Measurements from ENCODE around the gene GUCY2C. TPM values are rescaled to one million over a fixed set of nuclear protein-coding genes. Genes with fewer than 3 reads are reported as not detected.

Gene GUCY2C
- polyA plus RNA-seq, 3 donors: 0.04 to 0.14 (median 0.10) TPM

- peaks cover 28% of the 10 kb centered on the region for H3K4me1 Mint-ChIP-seq
- no peaks in the 10 kb centered on the region for H3K9me3 Mint-ChIP-seq
- Histone ChIP-seq H3K9ac (ENCODE audit: insufficient read depth, low read length, poor library complexity, severe bottlenecking) (no peak overlapping the region), H3K27me3 (ENCODE audit: control insufficient read depth in 2 of 2, insufficient read depth in 2 of 2, low read length in 2 of 2) (peaks cover 14 to 24% of the 10 kb centered on the region in 2 donors), H2AFZ (ENCODE audit: insufficient read depth, low read depth, low read length, poor library complexity, severe bottlenecking) (no peak overlapping the region), H3K9me3 (replicated peaks in 1 of 2; ENCODE audit: control insufficient read depth in 1 of 2, insufficient read depth in 1 of 2, low read length in 2 of 2) (no peaks in the 10 kb centered on the region), H3K4me3 (replicated peaks in 1 of 3; ENCODE audit: low read depth in 2 of 3, low read length in 3 of 3) (no peak overlapping the region), H4K20me1 (ENCODE audit: insufficient read depth, low read length) (no peaks in the 10 kb centered on the region), H3K4me2 (replicated peaks; ENCODE audit: extremely low read depth, low read length, poor library complexity, severe bottlenecking) (no peak overlapping the region), H3K4me1 (ENCODE audit: control insufficient read depth in 1 of 2, insufficient read depth in 2 of 2, low read length in 2 of 2) (peaks cover 22 to 24% of the 10 kb centered on the region in 2 donors), H3K36me3 (replicated peaks in 1 of 2; ENCODE audit: control insufficient read depth in 1 of 2, insufficient read depth in 2 of 2, low read length in 2 of 2) (no peaks in the 10 kb centered on the region), H3K79me2 (ENCODE audit: insufficient read depth, low read length) (no peaks in the 10 kb centered on the region), H3K27ac (ENCODE audit: low read depth in 1 of 2, low read length in 2 of 2) (no peak overlapping the region)
- WGBS (ENCODE audit: insufficient coverage): no CpG with 5 or more reads among the region's 6 CpGs
- H3K4me3 Mint-ChIP-seq: no peak overlapping the region
- no peak overlapping the region for H3K27ac Mint-ChIP-seq
- no peak for DNase-seq
- peaks cover 12 to 27% (median 15%) of the 10 kb centered on the region in 3 donors for H3K27me3 Mint-ChIP-seq (ENCODE audit: low read depth in 3 of 3)
- TF ChIP-seq, protein P1, sequence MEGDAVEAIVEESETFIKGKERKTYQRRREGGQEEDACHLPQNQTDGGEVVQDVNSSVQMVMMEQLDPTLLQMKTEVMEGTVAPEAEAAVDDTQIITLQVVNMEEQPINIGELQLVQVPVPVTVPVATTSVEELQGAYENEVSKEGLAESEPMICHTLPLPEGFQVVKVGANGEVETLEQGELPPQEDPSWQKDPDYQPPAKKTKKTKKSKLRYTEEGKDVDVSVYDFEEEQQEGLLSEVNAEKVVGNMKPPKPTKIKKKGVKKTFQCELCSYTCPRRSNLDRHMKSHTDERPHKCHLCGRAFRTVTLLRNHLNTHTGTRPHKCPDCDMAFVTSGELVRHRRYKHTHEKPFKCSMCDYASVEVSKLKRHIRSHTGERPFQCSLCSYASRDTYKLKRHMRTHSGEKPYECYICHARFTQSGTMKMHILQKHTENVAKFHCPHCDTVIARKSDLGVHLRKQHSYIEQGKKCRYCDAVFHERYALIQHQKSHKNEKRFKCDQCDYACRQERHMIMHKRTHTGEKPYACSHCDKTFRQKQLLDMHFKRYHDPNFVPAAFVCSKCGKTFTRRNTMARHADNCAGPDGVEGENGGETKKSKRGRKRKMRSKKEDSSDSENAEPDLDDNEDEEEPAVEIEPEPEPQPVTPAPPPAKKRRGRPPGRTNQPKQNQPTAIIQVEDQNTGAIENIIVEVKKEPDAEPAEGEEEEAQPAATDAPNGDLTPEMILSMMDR (IDR thresholded peaks at IDR 0.05): no peak
- intact Hi-C loops (cut with micrococcal nuclease): no loop called here
- H3K36me3 Mint-ChIP-seq: no peaks in the 10 kb centered on the region
Measured at GRCh38 chr12:14647028-14647750, 49.2 kb downstream of the GUCY2C start.

DNA sequence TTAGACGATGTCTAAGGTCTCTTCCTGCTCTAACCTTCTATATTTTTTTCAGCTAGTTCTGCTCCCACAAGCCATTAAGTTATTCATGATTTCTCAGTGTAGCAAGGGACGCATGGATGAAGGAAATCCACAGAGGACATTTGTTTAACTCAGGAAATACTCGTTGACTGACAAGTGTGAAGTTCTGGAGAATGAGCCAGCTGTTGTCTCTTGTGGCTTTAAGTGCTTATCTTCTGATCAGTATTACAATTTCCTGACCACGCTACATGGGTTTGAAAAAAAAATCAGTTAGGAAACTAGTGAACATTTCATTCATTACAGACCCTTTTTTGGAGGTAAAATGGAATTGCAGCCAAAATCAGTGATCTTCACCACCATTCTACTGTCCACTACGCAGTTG lies 53.1 kb downstream of the GUCY2C start:
- Mint-ChIP-seq H3K9me3 (peaks cover 0 to 5% (median 0%) of the 10 kb centered on the region in 7 donors), H3K4me3 (peak overlapping the region in 1 of 2 donors; percentile 67), H3K27me3 (ENCODE audit: low read depth in 3 of 3) (peaks cover 16 to 25% (median 21%) of the 10 kb centered on the region in 3 donors), H3K4me1 (peaks cover 28% of the 10 kb centered on the region), H3K27ac (no peak overlapping the region), H3K36me3 (no peaks in the 10 kb centered on the region)
- no peak overlapping the region for H3K4me2 ChIP-seq (replicated peaks; ENCODE audit: extremely low read depth, low read length, poor library complexity, severe bottlenecking)
- no peak overlapping the region for H2AFZ ChIP-seq (ENCODE audit: insufficient read depth, low read depth, low read length, poor library complexity, severe bottlenecking)
- no peak overlapping the region for H3K9ac ChIP-seq (ENCODE audit: insufficient read depth, low read length, poor library complexity, severe bottlenecking)
- H3K79me2 ChIP-seq (ENCODE audit: insufficient read depth, low read length): no peaks in the 10 kb centered on the region
- H3K36me3 ChIP-seq (replicated peaks in 1 of 2; ENCODE audit: control insufficient read depth in 1 of 2, insufficient read depth in 2 of 2, low read length in 2 of 2): no peaks in the 10 kb centered on the region
- no peak overlapping the region for H3K4me3 ChIP-seq (replicated peaks in 1 of 3; ENCODE audit: low read depth in 2 of 3, low read length in 3 of 3)
- no peak overlapping the region for H3K27ac ChIP-seq (ENCODE audit: low read depth in 1 of 2, low read length in 2 of 2)
- H3K4me1 ChIP-seq (ENCODE audit: control insufficient read depth in 1 of 2, insufficient read depth in 2 of 2, low read length in 2 of 2): peaks cover 22 to 24% of the 10 kb centered on the region in 2 donors
- intact Hi-C loops (cut with micrococcal nuclease): no loop called here
- H3K9me3 ChIP-seq (replicated peaks in 1 of 2; ENCODE audit: control insufficient read depth in 1 of 2, insufficient read depth in 1 of 2, low read length in 2 of 2): no peaks in the 10 kb centered on the region
- no peak for DNase-seq
- peaks cover 9 to 19% of the 10 kb centered on the region in 2 donors for H3K27me3 ChIP-seq (ENCODE audit: control insufficient read depth in 2 of 2, insufficient read depth in 2 of 2, low read length in 2 of 2)
- TF ChIP-seq, protein P1 (IDR thresholded peaks at IDR 0.05): no peak
- no peaks in the 10 kb centered on the region for H4K20me1 ChIP-seq (ENCODE audit: insufficient read depth, low read length)
- WGBS (ENCODE audit: insufficient coverage): 0% methylated on average over 2 of the region's 5 CpGs
